ENCODE measurements around the gene RTN4.
A peak's percentile ranks its signal among the peaks of the same experiment; 100 is the strongest.

Gene RTN4

GRCh38 chr2:55043841-55044240 is 6.4 kb downstream of the RTN4 start:
- no peak for DNase-seq

- DNase-seq = no peak
These were observed 11.8 kb downstream of the RTN4 start for GRCh38 chr2:55038428-55038827.

- no peak for DNase-seq
These were observed 14.5 kb downstream of the RTN4 start for GRCh38 chr2:55035716-55036115.

- DNase-seq = no peak
These were observed 16.3 kb downstream of the RTN4 start for GRCh38 chr2:55033921-55034320.

DNA sequence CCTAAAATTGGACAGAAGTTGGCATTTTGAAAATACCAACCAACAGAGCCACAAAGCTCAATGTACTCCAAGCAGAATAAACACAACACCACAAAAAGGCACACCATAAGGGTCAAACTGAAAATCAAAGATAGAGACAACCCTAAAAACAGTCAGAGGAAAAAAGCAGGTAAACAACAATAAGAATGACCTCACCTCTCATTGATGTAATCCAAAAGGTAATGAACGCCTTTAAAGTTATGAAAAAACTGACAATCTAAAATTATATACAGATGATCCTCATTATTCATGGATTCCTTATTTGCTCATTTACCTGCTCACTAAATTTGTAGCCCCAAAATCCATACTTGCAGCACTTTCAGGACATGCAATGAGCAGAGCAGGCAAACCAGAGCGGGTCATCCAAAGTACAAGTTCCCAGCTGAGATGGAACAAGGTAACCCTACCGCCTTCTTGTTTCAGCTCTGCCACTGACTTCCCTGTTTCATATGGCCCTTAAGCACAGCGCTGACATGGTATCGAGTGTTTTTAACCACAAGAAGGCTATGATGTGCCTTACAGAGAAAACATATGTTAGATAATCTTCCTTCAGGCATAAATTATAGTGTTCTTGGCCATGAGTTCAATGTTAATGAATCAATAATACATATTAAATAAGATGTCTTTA is 17.0 kb downstream of the RTN4 start:
- DNase-seq = no peak

DNA sequence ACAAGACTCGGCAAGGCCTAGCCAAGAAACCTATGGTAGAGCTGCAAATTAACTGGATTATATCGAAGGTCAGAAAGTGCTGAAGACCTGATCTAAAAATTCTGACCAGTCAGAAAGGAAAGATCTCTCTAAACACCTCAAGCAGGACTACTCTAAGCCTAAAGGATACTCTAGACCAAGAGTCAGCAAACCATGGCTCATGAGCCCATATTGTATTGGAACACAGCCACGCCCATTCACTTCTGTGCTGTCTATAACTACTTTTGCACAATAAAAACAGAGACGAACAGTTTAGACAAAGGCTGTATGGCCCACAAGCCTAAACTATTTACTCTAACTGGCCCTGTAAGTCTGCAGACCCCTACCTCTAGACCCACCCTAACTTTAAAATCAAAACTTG is 18.7 kb downstream of the RTN4 start:
- DNase-seq = no peak

- no peak for DNase-seq
These were observed 19.5 kb downstream of the RTN4 start for GRCh38 chr2:55030766-55031165.

- no peak for DNase-seq
These were observed 21.2 kb downstream of the RTN4 start for GRCh38 chr2:55029098-55029497.

- DNase-seq = no peak
These were observed 23.0 kb downstream of the RTN4 start for GRCh38 chr2:55027226-55027625.

DNA sequence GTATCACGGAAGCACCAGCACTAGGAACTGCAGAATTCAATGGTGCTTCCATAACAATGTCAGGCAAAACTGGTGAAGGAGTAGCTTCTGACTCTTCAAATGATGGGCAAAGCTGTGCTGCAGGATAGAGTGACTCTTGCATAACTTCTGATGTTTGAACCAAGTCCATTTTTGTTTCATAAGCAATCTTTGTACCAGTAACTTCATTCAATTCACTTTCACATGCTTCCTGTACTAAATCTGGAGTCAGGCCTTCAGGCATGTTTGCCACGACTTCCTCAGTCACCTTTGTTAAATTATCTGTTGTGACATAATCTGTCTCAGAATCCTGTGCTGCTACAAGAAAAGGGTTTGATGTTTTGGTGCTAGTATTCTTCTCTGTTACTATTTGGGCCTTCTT is 24.0 kb downstream of the RTN4 start:
- no peak for DNase-seq

GRCh38 chr2:55025627-55026026 is 24.6 kb downstream of the RTN4 start:
- no peak for DNase-seq

DNA sequence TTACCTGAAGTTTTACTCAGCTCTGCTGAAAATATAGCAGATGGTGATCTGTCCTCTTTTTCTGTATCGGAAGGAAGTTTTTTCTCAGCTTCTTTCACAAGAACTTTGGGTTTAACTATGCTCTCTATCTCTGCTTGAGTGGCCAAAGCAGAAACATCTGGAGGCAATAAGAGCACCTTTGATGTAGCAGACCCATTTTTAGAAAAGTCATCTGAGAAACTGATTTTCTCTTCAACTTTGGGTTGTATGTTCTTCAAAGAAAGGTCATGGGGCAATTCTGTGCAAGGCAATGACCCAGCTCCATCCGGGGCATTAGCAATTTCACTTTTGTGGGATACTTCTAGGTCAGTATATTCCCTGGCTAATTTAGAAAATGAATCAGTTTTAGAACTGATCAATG is 25.2 kb downstream of the RTN4 start:
- no peak for DNase-seq

- DNase-seq = no peak
These were observed 27.8 kb downstream of the RTN4 start for GRCh38 chr2:55022476-55022875.

- DNase-seq = no peak
These were observed 30.6 kb downstream of the RTN4 start for GRCh38 chr2:55019526-55020258.

DNA sequence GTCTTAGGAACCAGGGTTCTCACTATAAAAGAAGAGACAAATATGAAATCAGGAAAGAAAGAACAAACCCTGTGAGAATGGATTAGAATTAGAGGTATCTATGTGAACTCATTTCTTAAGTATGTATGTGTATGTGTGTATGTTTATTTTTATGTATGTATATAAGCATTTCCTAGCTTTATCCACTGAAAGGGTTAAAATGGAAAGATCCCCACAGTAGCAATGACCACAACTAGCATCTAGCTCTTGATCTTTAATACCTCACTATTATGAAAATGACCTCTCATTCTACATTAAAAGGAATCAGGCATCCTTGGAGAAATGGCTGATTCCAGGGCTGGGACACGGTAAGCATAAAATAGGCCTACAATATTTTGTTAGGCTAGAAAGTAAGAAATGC is 31.6 kb downstream of the RTN4 start:
- no peak for DNase-seq

- DNase-seq = no peak
These were observed 32.4 kb downstream of the RTN4 start for GRCh38 chr2:55017880-55018279.

DNA sequence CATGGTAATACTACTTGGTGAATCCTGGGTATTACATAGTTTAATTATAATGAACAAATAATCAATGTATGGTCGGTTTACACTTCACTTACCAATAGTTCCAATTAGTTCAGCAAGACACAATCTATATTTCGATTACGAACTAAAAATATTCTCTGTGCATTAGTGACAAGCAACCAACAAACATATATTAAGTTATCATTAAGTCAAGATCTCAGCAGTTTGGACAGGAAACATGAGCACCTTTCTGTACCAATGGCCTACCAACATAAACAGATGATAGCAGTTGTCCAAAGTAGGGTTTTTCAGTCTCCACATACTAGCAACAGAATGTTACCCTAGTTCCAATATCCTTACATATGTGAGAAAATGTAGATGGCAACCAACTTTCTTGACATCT is 32.8 kb downstream of the RTN4 start:
- no peak for DNase-seq

GRCh38 chr2:55014962-55015939 is 35.0 kb downstream of the RTN4 start:
- DNase-seq = peak in 28 of 58 donors; percentile 5 to 67 (median 28)

DNA sequence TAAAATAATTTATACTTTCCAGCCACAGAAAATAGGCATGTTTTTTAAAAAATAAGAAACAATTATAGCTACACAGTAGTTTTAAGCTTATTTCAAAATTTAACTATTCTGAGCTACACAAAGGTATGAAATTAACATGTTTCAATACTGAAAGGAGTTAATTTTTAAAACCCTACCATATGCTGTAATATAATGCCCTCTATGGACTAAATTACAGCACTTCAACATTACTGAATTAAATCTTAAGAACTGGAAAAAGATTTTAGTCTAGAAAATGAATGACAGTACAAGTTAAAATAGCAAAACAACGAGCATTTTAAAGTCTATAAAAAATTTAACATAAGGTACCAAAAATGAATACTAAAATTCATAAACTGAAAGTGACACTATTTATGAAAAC is 36.3 kb downstream of the RTN4 start:
- no peak for DNase-seq

- no peak for DNase-seq
These were observed 37.4 kb downstream of the RTN4 start for GRCh38 chr2:55012672-55013484.
